Nephron progenitor cell (in vitro differentiated cells): Measurements from ENCODE around the gene CHRDL2.

Experiments used
- DNase-seq: peaks from one replicate; pipeline ENCODE4 v3.0.0; 2021
- H3K27ac Mint-ChIP-seq: 2 replicates; pipeline ENCODE4 v1.8.0; 2021; ENCODE audit warnings: mild to moderate bottlenecking, moderate library complexity, mixed read lengths
- H3K27me3 Mint-ChIP-seq: 2 replicates; pipeline ENCODE4 v1.8.0; 2021; ENCODE audit warnings: mild to moderate bottlenecking, low read depth, mixed read lengths; ENCODE audit not compliant: poor library complexity
- H3K36me3 Mint-ChIP-seq: 2 replicates; pipeline ENCODE4 v1.8.0; 2021; ENCODE audit warnings: low read depth, mixed read lengths
- H3K4me1 Mint-ChIP-seq: 2 replicates; pipeline ENCODE4 v1.8.0; 2021; ENCODE audit warnings: mixed read lengths
- H3K4me3 Mint-ChIP-seq: 2 replicates; pipeline ENCODE4 v1.8.0; 2021; ENCODE audit warnings: mild to moderate bottlenecking, moderate library complexity, mixed read lengths
- H3K9me3 Mint-ChIP-seq: 2 replicates; pipeline ENCODE4 v1.8.0; 2021; ENCODE audit warnings: mild to moderate bottlenecking, moderate library complexity, mixed read lengths
- CTCF ChIP-seq: fragments of 200-600 bp; sonication (generic); IDR thresholded peaks from 2 replicates; pipeline ENCODE4 v1.5.0; 2021; ENCODE audit warnings: antibody characterized with exemption

CHRDL2 gene

GRCh38 chr11:74677131-74677530, 54.1 kb downstream of the CHRDL2 start:
- no peaks in the 10 kb centered on the region for H3K4me1 Mint-ChIP-seq
- peaks cover 8% of the 10 kb centered on the region for H3K36me3 Mint-ChIP-seq
- TF ChIP-seq CTCF: no peak
- DNase-seq: no peak
- H3K27me3 Mint-ChIP-seq: peaks cover 7% of the 10 kb centered on the region
- peaks cover 8% of the 10 kb centered on the region for H3K9me3 Mint-ChIP-seq
- no peak overlapping the region for H3K4me3 Mint-ChIP-seq
- no peak overlapping the region for H3K27ac Mint-ChIP-seq

- Mint-ChIP-seq H3K27me3 (peaks cover 3% of the 10 kb centered on the region), H3K4me3 (no peak overlapping the region), H3K4me1 (no peaks in the 10 kb centered on the region), H3K9me3 (peaks cover 8% of the 10 kb centered on the region), H3K27ac (no peak overlapping the region), H3K36me3 (peaks cover 8% of the 10 kb centered on the region)
- no peak for DNase-seq
- TF ChIP-seq CTCF: no peak
Observed at GRCh38 chr11:74676596-74676995, 54.6 kb downstream of the CHRDL2 start.

- no peaks in the 10 kb centered on the region for H3K4me1 Mint-ChIP-seq
- H3K36me3 Mint-ChIP-seq: peaks cover 8% of the 10 kb centered on the region
- peaks cover 8% of the 10 kb centered on the region for H3K9me3 Mint-ChIP-seq
- H3K27ac Mint-ChIP-seq: no peak overlapping the region
- H3K27me3 Mint-ChIP-seq: peaks cover 2% of the 10 kb centered on the region
- DNase-seq: no peak
- TF ChIP-seq CTCF: no peak
- no peak overlapping the region for H3K4me3 Mint-ChIP-seq
Observed at GRCh38 chr11:74675761-74676160, 55.5 kb downstream of the CHRDL2 start.

GRCh38 chr11:74673693-74674360, 57.4 kb downstream of the CHRDL2 start:
- Mint-ChIP-seq H3K4me1 (no peaks in the 10 kb centered on the region), H3K27me3 (no peaks in the 10 kb centered on the region), H3K4me3 (no peak overlapping the region), H3K9me3 (peaks cover 8% of the 10 kb centered on the region), H3K27ac (no peak overlapping the region), H3K36me3 (peaks cover 8% of the 10 kb centered on the region)
- no peak for TF ChIP-seq CTCF
- no peak for DNase-seq

GRCh38 chr11:74672956-74673692, 58.1 kb downstream of the CHRDL2 start:
- Mint-ChIP-seq H3K27ac (no peak overlapping the region), H3K4me1 (no peaks in the 10 kb centered on the region), H3K9me3 (peaks cover 8% of the 10 kb centered on the region), H3K4me3 (no peak overlapping the region), H3K36me3 (peaks cover 8% of the 10 kb centered on the region), H3K27me3 (no peaks in the 10 kb centered on the region)
- no peak for DNase-seq
- no peak for TF ChIP-seq CTCF
